ENCODE data around the gene HIP1.

GRCh38 chr7:75718390-75719031 is 20.2 kb downstream of the HIP1 start:
- TF ChIP-seq, protein P1, sequence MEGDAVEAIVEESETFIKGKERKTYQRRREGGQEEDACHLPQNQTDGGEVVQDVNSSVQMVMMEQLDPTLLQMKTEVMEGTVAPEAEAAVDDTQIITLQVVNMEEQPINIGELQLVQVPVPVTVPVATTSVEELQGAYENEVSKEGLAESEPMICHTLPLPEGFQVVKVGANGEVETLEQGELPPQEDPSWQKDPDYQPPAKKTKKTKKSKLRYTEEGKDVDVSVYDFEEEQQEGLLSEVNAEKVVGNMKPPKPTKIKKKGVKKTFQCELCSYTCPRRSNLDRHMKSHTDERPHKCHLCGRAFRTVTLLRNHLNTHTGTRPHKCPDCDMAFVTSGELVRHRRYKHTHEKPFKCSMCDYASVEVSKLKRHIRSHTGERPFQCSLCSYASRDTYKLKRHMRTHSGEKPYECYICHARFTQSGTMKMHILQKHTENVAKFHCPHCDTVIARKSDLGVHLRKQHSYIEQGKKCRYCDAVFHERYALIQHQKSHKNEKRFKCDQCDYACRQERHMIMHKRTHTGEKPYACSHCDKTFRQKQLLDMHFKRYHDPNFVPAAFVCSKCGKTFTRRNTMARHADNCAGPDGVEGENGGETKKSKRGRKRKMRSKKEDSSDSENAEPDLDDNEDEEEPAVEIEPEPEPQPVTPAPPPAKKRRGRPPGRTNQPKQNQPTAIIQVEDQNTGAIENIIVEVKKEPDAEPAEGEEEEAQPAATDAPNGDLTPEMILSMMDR (IDR thresholded peaks at IDR 0.05): no peak
- no peak for TF ChIP-seq ZFX (IDR thresholded peaks at IDR 0.05; ENCODE audit: borderline replicate concordance)
